ENCODE measurements around the gene PUM1.

DNA sequence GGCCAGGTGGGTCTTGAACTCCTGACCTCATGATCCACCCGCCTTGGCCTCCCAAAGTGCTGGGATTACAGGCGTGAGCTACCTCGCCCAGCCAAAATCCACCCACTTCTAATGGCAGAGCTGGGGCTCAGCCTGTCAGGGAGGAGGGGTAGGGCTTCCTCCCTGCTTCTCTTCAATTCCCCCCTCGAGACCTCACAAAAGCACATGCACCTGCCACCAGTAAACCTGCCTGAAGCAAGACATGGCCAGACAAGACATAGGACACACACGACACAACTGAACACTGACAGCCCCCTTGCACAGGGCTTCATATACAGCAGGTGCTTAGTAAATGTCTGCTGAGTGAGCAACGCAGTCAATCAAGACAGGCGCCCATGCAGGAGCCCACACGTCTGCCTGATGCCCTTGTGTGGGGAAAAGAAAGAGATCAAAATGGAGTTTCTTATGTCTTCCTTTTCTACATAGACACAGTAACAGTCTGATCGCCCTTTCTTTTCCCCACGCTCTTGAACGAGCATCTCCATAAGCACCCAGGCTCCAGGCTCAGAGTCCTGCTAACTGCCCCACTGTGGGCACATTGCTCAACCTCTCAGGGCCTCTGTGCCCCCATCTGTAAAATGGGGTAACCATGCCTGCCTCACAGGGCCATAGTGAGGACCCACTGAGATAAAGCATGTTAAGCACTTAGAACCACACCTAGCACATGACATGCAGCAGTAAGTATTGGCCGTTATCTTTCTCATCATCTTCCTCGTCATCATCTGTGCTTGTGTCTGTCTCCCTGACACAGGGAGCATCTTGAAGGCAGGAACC is 165.7 kb downstream of the PUM1 start:
- no peak for TF ChIP-seq POLR2A (IDR thresholded peaks at IDR 0.05)
- TF ChIP-seq, protein P1, sequence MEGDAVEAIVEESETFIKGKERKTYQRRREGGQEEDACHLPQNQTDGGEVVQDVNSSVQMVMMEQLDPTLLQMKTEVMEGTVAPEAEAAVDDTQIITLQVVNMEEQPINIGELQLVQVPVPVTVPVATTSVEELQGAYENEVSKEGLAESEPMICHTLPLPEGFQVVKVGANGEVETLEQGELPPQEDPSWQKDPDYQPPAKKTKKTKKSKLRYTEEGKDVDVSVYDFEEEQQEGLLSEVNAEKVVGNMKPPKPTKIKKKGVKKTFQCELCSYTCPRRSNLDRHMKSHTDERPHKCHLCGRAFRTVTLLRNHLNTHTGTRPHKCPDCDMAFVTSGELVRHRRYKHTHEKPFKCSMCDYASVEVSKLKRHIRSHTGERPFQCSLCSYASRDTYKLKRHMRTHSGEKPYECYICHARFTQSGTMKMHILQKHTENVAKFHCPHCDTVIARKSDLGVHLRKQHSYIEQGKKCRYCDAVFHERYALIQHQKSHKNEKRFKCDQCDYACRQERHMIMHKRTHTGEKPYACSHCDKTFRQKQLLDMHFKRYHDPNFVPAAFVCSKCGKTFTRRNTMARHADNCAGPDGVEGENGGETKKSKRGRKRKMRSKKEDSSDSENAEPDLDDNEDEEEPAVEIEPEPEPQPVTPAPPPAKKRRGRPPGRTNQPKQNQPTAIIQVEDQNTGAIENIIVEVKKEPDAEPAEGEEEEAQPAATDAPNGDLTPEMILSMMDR (IDR thresholded peaks at IDR 0.05): no peak

Data from thyroid gland (tissue), 4 donors.